ENCODE data around the gene DUS3L.
"Not testable (repeated sequence)": the region's sequence is repeated elsewhere in the genome, so short reads cannot be mapped to it uniquely, and the experiment has no call there.

DUS3L gene

DNA sequence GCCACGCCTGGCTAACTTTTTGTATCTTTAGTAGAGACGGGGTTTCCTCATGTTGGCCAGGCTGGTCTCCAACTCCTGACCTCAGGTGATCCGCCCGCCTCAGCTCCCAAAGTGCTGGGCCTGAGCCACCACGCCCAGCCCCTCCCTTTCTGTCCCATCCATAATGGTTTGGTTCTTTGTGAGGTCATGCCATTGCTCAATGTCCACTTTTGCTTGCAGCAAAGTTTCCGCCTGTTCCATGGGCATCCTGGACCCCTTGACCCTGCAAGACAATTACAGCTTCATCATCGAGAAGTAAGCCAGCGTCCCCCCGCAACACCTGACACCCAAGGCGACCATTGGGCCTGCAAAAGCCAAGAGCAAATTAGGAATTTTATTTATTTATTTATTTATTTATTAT is 23.0 kb downstream of the DUS3L start:
- DNase-seq: no peak

DNA sequence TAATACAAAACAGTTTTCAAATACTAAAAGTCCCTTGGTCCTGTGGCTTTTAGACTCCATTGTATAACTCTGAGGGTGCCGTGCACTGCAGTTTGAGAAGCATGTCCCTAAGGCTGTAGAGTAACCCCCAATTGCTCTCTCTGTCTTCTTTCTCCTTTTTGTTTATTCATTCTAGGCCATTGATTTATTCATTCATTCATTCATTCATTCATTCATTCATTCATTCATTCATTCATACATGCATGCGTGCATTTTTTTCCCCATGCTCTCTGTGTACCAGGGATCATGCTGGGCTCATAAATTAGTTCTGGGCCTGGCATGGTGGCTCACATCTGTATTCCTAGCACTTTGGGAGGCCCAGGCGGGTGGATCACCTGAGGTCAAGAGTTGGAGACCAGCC is 25.7 kb downstream of the DUS3L start:
- no peak for DNase-seq

DNA sequence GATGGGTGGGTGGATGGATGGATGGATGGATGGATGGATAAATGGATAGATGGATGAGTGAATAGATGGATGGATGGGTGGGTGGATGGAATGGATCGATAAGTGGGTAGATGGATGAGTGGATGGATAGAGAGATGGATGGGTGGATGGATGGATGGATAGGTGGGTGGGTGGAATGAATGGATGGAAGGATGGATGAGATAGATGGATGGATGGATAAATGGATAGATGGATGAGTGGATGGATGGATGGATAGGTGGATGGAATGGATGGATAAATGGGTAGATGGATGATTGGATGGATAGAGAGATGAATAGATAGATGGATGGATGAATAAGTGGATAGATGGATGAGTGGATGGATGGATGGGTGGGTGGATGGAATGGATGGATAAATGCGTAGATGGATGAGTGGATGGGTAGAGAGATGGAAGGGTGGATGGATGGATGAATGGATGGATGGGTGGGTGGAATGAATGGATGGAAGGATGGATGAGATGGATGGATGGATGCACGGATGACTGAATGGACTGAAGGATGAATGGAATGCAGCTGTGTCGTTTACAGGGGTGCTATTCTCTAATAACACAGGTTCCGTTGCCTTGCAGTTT is 28.2 kb downstream of the DUS3L start:
- no peak for DNase-seq

DNA sequence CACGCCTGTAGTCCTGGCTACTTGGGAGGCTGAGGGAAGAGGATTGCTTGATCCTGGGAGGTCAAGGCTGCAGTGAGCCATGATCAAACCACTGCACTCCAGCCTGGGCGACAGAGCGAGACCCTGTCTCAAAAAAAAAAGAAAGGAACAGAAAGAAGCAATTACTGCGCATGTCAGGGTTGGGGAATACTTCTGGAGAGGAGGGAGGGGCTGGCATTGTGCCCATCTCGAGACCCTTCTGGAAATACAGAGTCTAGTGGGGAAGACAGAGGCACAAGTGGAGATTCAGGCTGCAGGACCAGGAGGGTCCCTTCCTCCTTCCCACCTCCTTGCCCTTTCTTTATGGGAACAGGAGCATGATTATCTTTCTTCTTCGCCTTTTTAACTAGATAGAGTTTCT is 37.2 kb downstream of the DUS3L start:
- no peak for DNase-seq

DNA sequence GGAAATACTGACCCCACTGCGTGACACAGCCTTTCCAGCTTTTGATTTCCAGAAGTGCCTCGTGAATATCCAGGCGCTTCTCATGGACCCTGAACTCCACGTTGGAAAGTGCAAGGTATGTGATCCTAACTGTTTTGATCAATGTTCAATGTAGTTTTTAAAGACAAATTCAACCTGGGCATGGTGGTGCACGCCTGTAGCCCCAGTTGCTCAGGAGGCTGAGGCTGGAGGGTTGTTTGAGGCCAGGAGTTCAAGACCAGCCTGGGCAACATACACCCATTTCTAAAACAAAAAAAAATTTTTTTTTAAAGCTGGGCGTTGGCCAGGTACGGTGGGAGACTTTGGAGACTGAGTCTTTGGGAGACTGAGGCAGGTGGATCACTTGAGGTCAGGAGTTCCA is 39.3 kb downstream of the DUS3L start:
- no peak for DNase-seq

DNA sequence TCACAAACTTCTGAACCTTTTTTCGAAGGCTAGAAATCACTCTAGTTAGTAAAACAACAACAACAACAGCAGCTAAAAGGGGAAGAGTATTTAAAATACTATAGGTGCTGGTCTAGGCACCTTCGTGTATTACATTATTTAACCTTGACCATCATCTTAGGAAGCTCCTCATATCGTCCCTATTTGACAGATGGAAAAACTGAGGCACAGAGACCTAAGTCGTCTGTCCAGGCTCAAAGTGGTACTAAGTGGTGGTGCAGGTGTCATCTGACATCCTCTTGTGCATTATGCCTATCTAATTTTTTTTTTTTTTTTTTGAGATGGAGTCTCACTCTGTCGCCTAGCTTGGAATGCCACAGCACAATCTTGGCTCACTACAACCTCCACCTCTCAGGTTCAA is 41.5 kb downstream of the DUS3L start:
- DNase-seq: no peak

DNA sequence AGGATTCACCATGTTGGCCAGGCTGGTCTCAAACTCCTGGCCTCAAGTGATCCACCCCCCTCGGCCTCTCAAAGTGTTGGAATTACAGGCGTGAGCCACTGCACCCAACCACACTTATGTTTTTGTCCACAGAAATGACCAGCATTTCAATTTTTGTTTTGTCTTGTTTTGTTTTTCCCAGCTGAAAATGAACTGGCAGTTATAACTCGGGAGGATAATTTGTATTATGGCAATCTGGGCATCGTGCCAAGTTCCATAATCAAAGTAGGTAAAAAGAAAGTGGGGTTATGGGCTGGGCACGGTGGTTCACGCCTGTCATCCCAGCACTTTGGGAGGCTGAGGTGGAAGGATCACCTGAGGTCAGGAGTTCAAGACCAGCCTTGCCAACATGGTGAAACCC is 42.0 kb downstream of the DUS3L start:
- DNase-seq: not testable (repeated sequence)

DNA sequence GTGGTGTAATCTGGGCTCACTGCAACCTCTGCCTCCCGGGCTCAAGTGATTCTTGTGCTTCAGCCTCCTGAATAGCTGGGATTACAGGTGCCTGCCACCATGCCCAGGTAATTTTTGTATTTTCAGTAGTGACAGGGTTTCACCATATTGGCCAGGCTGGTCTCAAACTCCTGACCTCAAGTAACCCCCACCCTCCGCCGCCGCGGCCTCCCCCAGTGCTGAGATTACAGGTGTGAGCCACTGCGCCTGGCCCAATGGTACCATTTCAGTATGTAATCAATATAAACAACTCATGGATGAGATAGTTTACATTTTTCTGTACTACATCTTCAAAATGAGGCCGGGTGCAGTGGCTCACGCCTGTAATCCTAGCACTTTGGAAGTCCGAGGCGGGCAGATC is 46.0 kb downstream of the DUS3L start:
- DNase-seq: not testable (repeated sequence)

DNA sequence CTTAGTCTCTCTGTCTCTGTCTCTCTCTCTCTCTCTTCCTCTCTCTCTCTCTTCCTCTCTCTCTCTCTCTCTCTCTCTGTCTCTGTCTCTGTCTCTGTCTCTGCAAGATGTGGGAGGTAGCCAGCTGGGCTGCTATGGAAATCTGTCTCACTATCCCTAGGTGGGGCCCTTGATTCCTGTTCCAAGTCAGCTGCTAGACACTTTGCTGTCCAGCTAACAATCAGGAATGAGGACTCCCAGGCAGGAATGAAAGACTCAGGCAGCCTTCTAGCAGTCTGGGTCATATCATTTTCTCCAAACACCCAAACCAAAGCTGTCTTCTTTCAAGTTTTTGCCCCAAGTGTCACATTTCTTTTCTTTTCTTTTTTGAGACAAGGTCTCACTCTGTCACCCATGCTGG is 47.3 kb downstream of the DUS3L start:
- DNase-seq: no peak

DNA sequence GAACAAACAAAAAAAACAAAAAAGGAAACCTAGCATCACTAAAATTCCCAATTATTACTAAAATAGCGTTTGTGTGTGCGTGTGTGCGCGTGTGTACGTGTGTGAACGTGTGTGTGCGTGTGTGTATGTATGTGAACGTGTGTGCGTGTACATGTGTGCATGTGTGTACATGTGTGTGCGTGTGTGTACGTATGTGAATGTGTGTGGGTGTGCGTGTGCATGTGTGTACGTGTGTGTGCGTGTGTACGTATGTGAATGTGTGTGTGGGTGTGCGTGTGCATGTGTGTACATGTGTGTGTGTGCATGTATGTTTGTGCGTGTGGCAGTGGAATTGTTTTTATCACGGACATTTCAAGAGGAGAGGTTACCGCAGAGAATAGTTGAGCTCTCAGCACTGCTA is 48.9 kb downstream of the DUS3L start:
- DNase-seq: no peak

DNA sequence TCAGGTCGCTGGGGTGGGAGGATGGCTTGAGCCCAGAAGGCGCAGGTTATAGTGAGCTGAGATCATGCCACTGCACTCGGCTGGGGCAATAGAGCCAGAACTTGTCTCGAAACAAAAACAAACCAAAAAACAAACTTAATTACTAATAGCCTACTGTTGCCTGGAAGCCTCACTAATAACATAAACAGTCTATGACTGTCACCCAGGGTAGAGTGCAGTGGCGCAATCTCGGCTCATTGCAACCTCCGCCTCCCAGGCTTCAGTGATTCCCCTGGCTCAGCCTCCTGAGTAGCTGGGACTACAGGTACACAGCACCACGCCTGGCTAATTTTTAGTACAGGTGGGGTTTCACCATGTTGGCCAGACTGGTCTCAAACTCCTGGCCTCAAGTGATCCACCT is 52.5 kb downstream of the DUS3L start:
- DNase-seq: no peak
